Aorta (tissue), 5 donors: ENCODE measurements around the gene LPCAT2. TPM values are rescaled to one million over a fixed set of nuclear protein-coding genes. Genes with fewer than 3 reads are reported as not detected.

ENCODE experiments used
- ATAC-seq: fragments of 200-7000 bp; cut with Tn5 transposase; one replicate; pipeline ENCODE4 v1.9.1; 2022; ENCODE audit warnings: moderate library complexity; ENCODE audit not compliant: low FRiP score
- DNase-seq, 2 donors: peaks; one replicate each; pipeline ENCODE4 v3.0.0-alpha.2; 2020
- H3K27ac ChIP-seq, 2 donors: one replicate each; pipeline ENCODE4 v1.5.1; 2013; ENCODE audit warnings: low read length in 2 of 2, mild to moderate bottlenecking in 2 of 2, moderate library complexity in 2 of 2, control low read depth in 1 of 2, inconsistent platforms in 1 of 2, low read depth in 1 of 2
- H3K27me3 ChIP-seq, 2 donors: one replicate each; pipeline ENCODE4 v1.6.1; 2013; ENCODE audit warnings: control low read depth in 1 of 2, low read length in 1 of 2, mild to moderate bottlenecking in 1 of 2, moderate library complexity in 1 of 2; ENCODE audit not compliant: insufficient read depth in 2 of 2, control insufficient read depth in 1 of 2
- H3K36me3 ChIP-seq, 2 donors: one replicate each; pipeline ENCODE4 v1.6.1; 2013; ENCODE audit warnings: control low read depth in 1 of 2, low read length in 1 of 2, mild to moderate bottlenecking in 1 of 2; ENCODE audit not compliant: insufficient read depth in 2 of 2, control insufficient read depth in 1 of 2
- H3K4me1 ChIP-seq, 2 donors: one replicate each; pipeline ENCODE4 v1.6.1; 2013; ENCODE audit warnings: low read length in 2 of 2, control low read depth in 1 of 2, mild to moderate bottlenecking in 1 of 2, moderate library complexity in 1 of 2; ENCODE audit not compliant: insufficient read depth in 2 of 2, control insufficient read depth in 1 of 2
- H3K4me3 ChIP-seq, 2 donors: one replicate each; pipeline ENCODE4 v1.5.1; 2013; ENCODE audit warnings: low read length in 2 of 2, control low read depth in 1 of 2, mild to moderate bottlenecking in 1 of 2
- H3K9me3 ChIP-seq: one replicate; pipeline ENCODE4 v1.6.1; 2013; ENCODE audit warnings: mild to moderate bottlenecking, low read length; ENCODE audit not compliant: control insufficient read depth
- WGBS, 2 donors: extraction: QIAGEN DNeasy Blood & Tissue Kit; methylation state at CpG; one replicate each; pipeline ENCODE4 v1.1.7; 2013; 5-methylcytosine and 5-hydroxymethylcytosine counted together
- intact Hi-C, 2 donors: fragments of 100-400 bp; cut with DNase I; formaldehyde crosslinking; loops; one replicate each; pipeline versions ENCODE4 v1.14.2 to v1.15.0; 2022
- polyA plus RNA-seq, 2 donors: library from polyadenylated mRNA; stranded (reverse); fragments of 200-250 nt; gene quantifications; one replicate each; pipeline ENCODE4 v1.2.3, GENCODE V29; 2013
- total RNA-seq, 2 donors: library from RNA; stranded (reverse); fragmentation: NEBNext Ultra II Directional; extraction: Animal tissue kit (Norgen Biotek cat#: 25700); gene quantifications; one replicate each; pipeline ENCODE4 v1.2.1, GENCODE V29; 2021
- donor health status: healthy with polysubstance abuse.
- donor health status: Bipolar disorder and iron deficiency.
- donor health status: DM: no; HTN: no; CAD: no.
- donor health status: DM: no; HTN: no; CAD: no.
- donor health status: DM: yes; HTN: yes; CAD: no.

LPCAT2 gene
- total and polyA plus RNA-seq, 4 donors: 14.8 to 36.6 (median 17.4) TPM

DNA sequence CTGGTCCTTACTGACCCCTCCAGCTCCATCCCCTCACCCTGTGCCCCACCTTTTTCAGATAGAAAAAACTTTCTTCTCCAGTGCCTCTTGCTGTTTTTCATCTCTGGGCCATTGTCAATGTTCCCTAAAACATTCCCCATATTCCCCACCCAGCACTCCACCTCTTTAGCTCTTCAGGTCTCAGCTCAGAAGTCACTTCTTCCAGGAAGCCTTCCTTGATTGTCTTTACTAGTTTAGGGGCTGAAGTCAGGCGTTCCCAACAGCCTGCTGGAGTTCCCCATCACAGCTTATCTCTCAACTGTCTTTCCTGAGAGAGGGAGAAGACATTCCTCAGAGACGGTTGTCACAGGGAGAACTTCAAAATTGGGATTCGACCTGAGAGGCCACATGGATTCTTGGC, 31.1 kb upstream of the LPCAT2 start:
- Histone ChIP-seq H3K4me3 (no peak overlapping the region), H3K27me3 (no peaks in the 10 kb centered on the region), H3K4me1 (no peaks in the 10 kb centered on the region), H3K9me3 (no peaks in the 10 kb centered on the region), H3K36me3 (no peaks in the 10 kb centered on the region), H3K27ac (peak overlapping the region in 1 of 2 donors; percentile 1)
- no peak for ATAC-seq
- 89 to 93% methylated on average over 3 of the region's 3 CpGs for WGBS, 2 donors
- intact Hi-C loops: loop anchor here in 1 of 2 donors (10.0 kb wide), 1 partner anchor 717 kb away; the partner anchor contains the start of gene GNAO1
- no peak for DNase-seq

DNA sequence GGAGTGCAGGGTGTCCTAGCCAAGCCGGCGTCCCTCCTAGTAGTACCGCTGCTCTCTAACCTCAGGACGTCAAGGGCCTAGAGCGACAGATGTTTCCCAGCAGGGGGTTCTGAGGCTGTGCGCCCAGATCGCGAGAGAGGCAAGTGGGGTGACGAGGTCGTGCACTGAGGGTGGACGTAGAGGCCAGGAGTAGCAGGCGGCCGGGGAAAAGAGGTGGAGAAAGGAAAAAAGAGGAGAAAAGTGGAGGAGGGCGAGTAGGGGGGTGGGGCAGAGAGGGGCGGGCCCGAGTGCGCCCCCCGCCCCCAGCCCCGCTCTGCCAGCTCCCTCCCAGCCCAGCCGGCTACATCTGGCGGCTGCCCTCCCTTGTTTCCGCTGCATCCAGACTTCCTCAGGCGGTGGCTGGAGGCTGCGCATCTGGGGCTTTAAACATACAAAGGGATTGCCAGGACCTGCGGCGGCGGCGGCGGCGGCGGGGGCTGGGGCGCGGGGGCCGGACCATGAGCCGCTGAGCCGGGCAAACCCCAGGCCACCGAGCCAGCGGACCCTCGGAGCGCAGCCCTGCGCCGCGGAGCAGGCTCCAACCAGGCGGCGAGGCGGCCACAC, 29.9 kb upstream of the LPCAT2 start, which contains the start of gene MMP2:
MMP2 (plus strand) TSS at position 372 of the 603 bp plus-strand sequence. CDS start 282 bp downstream, outside the sequence.
- peak; percentile 53 for ATAC-seq
- H3K4me1 ChIP-seq: no peaks in the 10 kb centered on the region

DNA sequence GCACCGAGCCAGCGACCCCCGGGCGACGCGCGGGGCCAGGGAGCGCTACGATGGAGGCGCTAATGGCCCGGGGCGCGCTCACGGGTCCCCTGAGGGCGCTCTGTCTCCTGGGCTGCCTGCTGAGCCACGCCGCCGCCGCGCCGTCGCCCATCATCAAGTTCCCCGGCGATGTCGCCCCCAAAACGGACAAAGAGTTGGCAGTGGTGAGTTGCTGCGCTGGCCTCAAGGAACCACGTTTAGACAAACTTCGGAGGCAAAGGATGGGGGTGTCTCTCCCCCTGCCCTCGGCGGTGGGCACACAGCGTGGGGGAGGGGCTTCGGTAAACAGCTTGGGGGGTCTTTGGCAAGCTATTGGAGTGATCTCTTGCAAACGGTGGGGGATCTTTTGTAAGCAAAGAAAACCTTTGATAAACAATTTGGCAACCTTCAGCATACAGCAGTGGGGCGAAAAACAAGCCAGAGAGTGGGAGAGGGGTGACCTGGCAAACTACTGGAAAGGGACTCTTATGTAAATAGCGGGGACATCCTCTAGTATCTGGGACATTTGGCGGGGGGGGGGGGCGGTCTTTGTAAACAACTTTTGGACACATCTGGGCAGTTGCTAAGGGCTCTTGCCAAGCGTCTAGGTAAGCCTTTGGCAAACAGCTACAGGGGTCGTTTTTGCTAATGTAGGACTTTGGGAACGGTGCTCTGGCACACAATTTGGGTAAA, 29.3 kb upstream of the LPCAT2 start:
- ATAC-seq (no peak), DNase-seq (peak in 1 of 2 donors; percentile 45)
- H3K27me3 ChIP-seq: no peaks in the 10 kb centered on the region
- peaks cover 0 to 2% of the 10 kb centered on the region in 2 donors for H3K36me3 ChIP-seq
- no peaks in the 10 kb centered on the region for H3K4me1 ChIP-seq
- H3K4me3 ChIP-seq: peak overlapping the region; percentile 37 to 69
- WGBS, 2 donors: 1% methylated on average over 30 to 41 of the region's 41 CpGs
- H3K27ac ChIP-seq: peak overlapping the region in 1 of 2 donors; percentile 70
- no peaks in the 10 kb centered on the region for H3K9me3 ChIP-seq
- intact Hi-C loops: loop anchor here in 1 of 2 donors (10.0 kb wide), 1 partner anchor 715 kb away; the partner anchor contains the start of gene GNAO1

More for the DNA sequence above, 29.9 kb upstream of the LPCAT2 start, which contains the start of gene MMP2:
- Histone ChIP-seq H3K27ac (peak within 1 kb of the TSS in 1 of 2 donors; percentile 70), H3K9me3 (no peaks in the 10 kb centered on the region), H3K36me3 (no peaks in the 10 kb centered on the region), H3K27me3 (no peaks in the 10 kb centered on the region), H3K4me3 (peak within 1 kb of the TSS; percentile 37 to 69)
- DNase-seq: peak; percentile 87 to 88
- intact Hi-C loops: loop anchor here in 1 of 2 donors (10.0 kb wide), 1 partner anchor 716 kb away; the partner anchor contains the start of gene GNAO1
- WGBS, 2 donors: 2 to 4% methylated on average over 38 to 46 of the region's 46 CpGs

DNA sequence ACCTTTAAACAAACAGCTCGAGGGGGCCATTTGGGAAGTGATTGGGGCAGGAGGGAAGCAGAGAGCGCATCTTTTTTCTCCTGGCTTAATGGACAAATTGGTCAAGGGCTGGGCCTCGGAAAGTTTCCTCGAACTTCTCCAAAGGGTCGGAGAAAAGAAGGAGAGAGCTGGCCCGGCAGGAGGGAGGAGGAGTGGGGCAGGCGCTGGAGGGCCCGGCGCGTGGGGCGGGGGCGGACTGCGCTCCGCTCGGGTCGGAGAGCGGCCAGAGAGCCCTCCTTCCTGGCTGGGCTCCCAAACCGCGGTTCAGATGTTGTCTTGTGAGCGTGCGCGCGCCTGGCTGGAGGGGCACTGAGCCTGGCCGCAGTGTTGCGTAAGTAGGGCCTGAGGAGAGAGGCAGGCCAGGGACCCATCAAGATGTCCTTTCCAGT, 28.6 kb upstream of the LPCAT2 start:
- Histone ChIP-seq H3K9me3 (no peaks in the 10 kb centered on the region), H3K27me3 (no peaks in the 10 kb centered on the region), H3K36me3 (peaks cover 2 to 3% of the 10 kb centered on the region in 2 donors), H3K4me3 (peak overlapping the region; percentile 37 to 69), H3K27ac (peak overlapping the region in 1 of 2 donors; percentile 43), H3K4me1 (no peaks in the 10 kb centered on the region)
- intact Hi-C loops: no loop called here
- ATAC-seq: peak; percentile 81
- DNase-seq: peak; percentile 94
- 1 to 2% methylated on average over 19 to 25 of the region's 25 CpGs for WGBS, 2 donors

DNA sequence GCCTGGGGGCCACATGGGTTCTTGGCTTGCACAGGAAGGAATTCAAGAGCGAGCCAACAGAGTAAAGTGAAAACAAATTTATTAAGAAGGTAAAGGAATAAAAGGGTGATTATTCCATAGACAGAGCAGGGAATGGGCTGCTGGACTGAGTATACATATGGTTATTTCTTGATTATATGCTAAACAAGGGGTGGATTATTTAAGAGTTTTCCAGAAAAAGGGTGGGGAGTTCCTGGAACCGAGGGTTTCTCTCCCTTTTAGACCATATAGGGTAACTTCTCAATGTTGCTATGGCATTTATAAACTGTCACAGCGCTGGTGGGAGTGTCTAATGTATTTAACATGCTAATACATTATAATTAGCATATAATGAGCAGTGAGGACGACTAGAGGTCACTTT, 27.8 kb upstream of the LPCAT2 start:
- DNase-seq: no peak
- WGBS, 2 donors: 67 to 71% methylated on average over 4 of the region's 4 CpGs
- H3K36me3 ChIP-seq: peaks cover 3 to 4% of the 10 kb centered on the region in 2 donors
- H3K9me3 ChIP-seq: no peaks in the 10 kb centered on the region
- H3K4me3 ChIP-seq: no peak overlapping the region
- ATAC-seq: no peak
- H3K27me3 ChIP-seq: no peaks in the 10 kb centered on the region
- no peaks in the 10 kb centered on the region for H3K4me1 ChIP-seq
- H3K27ac ChIP-seq: peak overlapping the region in 1 of 2 donors; percentile 43
- intact Hi-C loops: no loop called here

DNA sequence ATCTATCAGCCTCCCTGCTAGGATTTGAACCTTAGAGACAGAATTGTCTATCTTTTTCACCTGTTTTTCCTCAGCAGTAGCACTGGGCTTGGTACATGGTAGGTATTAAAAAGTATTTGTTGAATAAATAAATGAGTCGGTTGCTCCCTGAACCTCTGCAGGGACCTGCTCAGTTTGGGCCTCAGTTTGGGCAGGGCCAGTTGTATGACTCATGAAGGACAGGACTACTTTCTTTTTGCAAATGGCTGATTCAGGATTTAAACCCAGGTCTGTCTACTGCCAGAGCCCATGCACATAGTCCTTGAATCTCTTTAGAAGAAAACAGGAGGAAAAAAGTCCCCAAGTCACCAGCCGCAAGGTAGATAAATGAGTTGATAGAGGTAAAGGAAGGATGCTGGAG, 26.8 kb upstream of the LPCAT2 start:
- no peaks in the 10 kb centered on the region for H3K4me1 ChIP-seq

DNA sequence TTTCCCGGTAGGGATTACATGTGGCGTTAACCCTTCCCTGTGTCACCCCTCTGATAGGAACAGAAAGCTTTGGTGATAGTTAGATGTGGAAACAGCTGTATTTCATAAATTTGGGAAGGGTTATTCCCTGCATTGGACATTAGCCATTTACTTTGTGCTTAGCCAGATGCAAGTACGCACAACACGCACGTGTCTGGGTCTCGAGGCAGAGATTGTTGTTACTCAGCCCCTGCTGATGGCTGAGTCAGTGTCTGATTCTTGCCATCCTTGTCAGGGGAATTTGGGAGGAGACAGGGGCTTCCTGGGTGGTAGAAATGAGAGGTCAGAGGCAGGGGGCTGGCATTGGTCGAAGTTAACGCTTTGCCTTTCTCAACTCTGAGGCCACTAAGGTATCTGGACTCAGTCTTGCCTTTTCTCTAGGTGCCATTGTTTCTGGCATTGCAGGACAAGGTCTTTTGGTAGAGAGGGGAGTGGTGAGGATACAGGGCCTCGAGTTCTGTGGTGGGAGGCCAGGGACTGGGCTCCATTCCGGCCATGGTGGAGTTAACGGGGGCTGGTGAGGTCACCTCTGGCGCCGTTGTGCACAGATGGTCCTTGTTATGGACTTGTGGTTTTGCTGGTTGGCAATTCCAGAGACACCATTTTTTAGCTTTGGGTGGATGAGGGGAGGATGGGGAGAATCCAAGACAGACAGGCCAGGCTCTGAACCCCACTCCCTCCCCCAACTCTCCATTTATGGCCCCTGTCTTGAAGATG, 21.6 kb upstream of the LPCAT2 start:
- Histone ChIP-seq H3K9me3 (no peaks in the 10 kb centered on the region), H3K27ac (no peak overlapping the region), H3K36me3 (peaks cover 3 to 6% of the 10 kb centered on the region in 2 donors), H3K4me1 (no peaks in the 10 kb centered on the region), H3K4me3 (no peak overlapping the region), H3K27me3 (no peaks in the 10 kb centered on the region)
- ATAC-seq (peak; percentile 52), DNase-seq (peak in 1 of 2 donors; percentile 66)
- 69 to 72% methylated on average over 13 of the region's 13 CpGs for WGBS, 2 donors
- intact Hi-C loops: no loop called here

More for the DNA sequence above, 26.8 kb upstream of the LPCAT2 start:
- no peaks in the 10 kb centered on the region for H3K9me3 ChIP-seq
- peaks cover 3 to 4% of the 10 kb centered on the region in 2 donors for H3K36me3 ChIP-seq
- intact Hi-C loops: no loop called here
- no peak overlapping the region for H3K4me3 ChIP-seq
- no peak overlapping the region for H3K27ac ChIP-seq
- H3K27me3 ChIP-seq: no peaks in the 10 kb centered on the region
- no peak for ATAC-seq
- DNase-seq: no peak
- 56 to 59% methylated on average over 2 of the region's 2 CpGs for WGBS, 2 donors

DNA sequence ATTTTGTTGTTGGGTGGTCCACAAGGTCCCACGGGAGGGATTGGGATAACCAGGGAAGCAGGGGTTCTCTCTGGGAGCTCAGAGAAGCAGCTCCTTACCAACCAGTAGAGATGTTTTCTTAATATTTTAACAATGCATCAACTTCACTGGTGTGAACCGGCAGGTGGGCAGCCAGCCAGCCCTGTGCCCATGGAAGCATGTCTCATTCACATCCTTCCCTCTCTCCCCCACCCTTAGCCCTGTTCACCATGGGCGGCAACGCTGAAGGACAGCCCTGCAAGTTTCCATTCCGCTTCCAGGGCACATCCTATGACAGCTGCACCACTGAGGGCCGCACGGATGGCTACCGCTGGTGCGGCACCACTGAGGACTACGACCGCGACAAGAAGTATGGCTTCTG, 20.6 kb upstream of the LPCAT2 start:
- no peaks in the 10 kb centered on the region for H3K9me3 ChIP-seq
- peaks cover 3 to 6% of the 10 kb centered on the region in 2 donors for H3K36me3 ChIP-seq
- WGBS, 2 donors: 76 to 77% methylated on average over 12 of the region's 12 CpGs
- no peaks in the 10 kb centered on the region for H3K4me1 ChIP-seq
- H3K27ac ChIP-seq: no peak overlapping the region
- no peaks in the 10 kb centered on the region for H3K27me3 ChIP-seq
- H3K4me3 ChIP-seq: no peak overlapping the region
- intact Hi-C loops: no loop called here
- ATAC-seq (no peak), DNase-seq (no peak)
